ENCODE results near the gene SLC7A14. TPM values are rescaled to one million over a fixed set of nuclear protein-coding genes. Genes with fewer than 3 reads are reported as not detected.

The SLC7A14 gene
- total RNA-seq, 1 donor from 2014 or later = not detected

DNA sequence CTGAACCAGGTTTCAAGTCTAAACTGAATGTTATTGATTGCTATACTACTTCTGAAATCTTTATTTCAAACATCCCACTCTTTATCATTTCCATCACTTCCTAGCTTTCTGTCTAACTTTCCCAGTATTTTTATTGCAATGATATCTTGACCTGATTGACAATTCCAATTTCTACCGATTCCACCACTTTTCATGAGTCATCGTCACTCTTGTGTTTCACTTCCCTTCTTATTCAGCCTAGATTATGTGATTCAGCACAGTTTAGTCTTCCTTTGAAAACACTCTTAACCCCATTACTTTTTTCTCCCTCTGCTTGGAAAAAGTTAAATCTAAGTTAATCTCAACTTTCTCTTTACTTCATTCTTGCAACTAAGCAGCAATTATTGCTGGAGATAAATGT lies 62.6 kb downstream of the SLC7A14 start:
- DNase-seq (no peak), ATAC-seq (ENCODE audit: low read depth) (no peak)
- no peaks in the 10 kb centered on the region for H3K36me3 Mint-ChIP-seq (ENCODE audit: low read depth)
- TF ChIP-seq, protein P1, sequence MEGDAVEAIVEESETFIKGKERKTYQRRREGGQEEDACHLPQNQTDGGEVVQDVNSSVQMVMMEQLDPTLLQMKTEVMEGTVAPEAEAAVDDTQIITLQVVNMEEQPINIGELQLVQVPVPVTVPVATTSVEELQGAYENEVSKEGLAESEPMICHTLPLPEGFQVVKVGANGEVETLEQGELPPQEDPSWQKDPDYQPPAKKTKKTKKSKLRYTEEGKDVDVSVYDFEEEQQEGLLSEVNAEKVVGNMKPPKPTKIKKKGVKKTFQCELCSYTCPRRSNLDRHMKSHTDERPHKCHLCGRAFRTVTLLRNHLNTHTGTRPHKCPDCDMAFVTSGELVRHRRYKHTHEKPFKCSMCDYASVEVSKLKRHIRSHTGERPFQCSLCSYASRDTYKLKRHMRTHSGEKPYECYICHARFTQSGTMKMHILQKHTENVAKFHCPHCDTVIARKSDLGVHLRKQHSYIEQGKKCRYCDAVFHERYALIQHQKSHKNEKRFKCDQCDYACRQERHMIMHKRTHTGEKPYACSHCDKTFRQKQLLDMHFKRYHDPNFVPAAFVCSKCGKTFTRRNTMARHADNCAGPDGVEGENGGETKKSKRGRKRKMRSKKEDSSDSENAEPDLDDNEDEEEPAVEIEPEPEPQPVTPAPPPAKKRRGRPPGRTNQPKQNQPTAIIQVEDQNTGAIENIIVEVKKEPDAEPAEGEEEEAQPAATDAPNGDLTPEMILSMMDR (IDR thresholded peaks at IDR 0.05) = no peak
- H3K27ac Mint-ChIP-seq = no peak overlapping the region
- peaks cover 4% of the 10 kb centered on the region for H3K27me3 Mint-ChIP-seq
- CTCF ChIA-PET = no interaction called here
- peaks cover 2% of the 10 kb centered on the region for H3K9me3 Mint-ChIP-seq
- no peak overlapping the region for H3K4me3 Mint-ChIP-seq
- intact Hi-C loops (cut with micrococcal nuclease) = no loop called here
- no peaks in the 10 kb centered on the region for H3K4me1 Mint-ChIP-seq
- POLR2A ChIA-PET = no interaction called here

DNA sequence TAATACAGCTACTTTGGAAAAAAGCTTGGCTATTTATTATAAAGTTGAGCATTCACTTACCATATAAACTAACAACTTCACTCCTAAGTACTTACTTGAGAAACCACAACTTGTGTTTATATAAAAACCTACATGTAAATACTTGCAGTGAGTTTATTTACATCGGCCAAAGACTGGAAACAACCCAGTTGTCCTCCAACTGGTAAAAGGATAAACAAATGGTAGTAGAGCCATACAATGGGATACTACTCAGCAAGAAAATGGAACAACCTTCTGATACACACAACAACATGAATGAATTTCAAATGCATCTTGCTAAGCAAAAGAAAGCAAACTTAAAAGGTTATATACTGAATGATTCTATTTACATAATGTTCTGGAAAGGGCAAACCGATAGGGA lies 63.7 kb downstream of the SLC7A14 start:
- ATAC-seq (ENCODE audit: low read depth) = no peak
- POLR2A ChIA-PET = no interaction called here
- TF ChIP-seq, protein P1 (IDR thresholded peaks at IDR 0.05) = no peak
- DNase-seq = no peak
- H3K4me3 Mint-ChIP-seq = no peak overlapping the region
- H3K4me1 Mint-ChIP-seq = no peaks in the 10 kb centered on the region
- CTCF ChIA-PET = no interaction called here
- peaks cover 2% of the 10 kb centered on the region for H3K9me3 Mint-ChIP-seq
- H3K27ac Mint-ChIP-seq = no peak overlapping the region
- intact Hi-C loops (cut with micrococcal nuclease) = no loop called here
- peaks cover 7% of the 10 kb centered on the region for H3K27me3 Mint-ChIP-seq
- no peaks in the 10 kb centered on the region for H3K36me3 Mint-ChIP-seq (ENCODE audit: low read depth)

DNA sequence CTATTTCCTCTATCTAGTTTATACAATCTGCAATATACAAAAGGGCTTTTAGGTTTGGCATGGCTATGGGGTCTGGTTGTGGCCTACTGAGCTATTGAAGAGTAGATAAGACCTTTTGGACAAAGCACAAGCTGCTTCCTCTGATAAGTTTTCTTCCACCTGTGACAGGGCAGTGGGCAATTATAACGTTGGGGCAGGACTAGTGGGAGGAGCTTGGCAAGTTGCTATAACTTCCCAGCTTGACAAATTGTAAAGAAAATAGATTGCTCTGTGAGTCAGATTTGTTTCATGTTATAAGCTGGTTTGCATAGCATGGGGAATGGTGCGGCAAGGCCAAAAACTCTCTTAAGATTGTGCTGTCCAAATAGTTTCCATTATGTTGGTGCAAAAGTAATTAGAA lies 64.9 kb downstream of the SLC7A14 start:
- ChIA-PET POLR2A (no interaction called here), CTCF (no interaction called here)
- Mint-ChIP-seq H3K36me3 (ENCODE audit: low read depth) (no peaks in the 10 kb centered on the region), H3K9me3 (peaks cover 2% of the 10 kb centered on the region), H3K4me3 (no peak overlapping the region), H3K27me3 (peaks cover 7% of the 10 kb centered on the region), H3K4me1 (no peaks in the 10 kb centered on the region), H3K27ac (no peak overlapping the region)
- no peak for DNase-seq
- no peak for ATAC-seq (ENCODE audit: low read depth)
- intact Hi-C loops (cut with micrococcal nuclease) = no loop called here
- TF ChIP-seq, protein P1 (IDR thresholded peaks at IDR 0.05) = no peak

DNA sequence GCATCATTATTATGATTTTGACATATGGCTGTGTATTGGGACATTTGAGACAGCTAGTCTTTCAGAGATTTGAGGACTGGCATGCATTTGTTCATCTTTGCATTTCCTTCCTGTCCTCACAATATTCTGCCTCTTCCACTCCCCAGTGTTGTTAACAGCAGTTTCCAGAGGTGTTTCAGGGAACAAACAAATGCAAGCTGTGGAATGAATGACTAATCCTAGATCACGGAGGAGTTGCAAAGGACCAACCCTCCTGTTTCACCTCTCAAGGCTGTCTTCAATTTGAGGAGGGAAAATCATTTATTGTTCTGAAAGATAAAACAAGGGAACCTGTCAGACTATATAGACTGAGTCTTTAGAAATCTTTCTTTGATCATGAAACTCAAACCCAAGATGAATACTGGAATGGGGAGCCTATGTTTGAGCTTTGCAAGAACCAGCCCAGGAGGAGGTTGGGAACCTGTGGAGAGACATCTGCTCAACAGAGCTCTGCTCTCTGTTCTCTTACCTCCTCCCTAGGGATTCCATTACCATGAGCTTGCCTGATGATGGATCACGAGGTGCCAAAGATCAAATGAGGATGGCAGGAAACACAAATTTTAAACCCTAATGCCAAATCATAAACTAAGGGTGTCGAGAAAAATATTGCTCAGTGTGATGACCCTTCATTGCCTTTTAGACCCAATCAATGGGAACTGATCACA lies 68.5 kb downstream of the SLC7A14 start:
- intact Hi-C loops (cut with micrococcal nuclease) = no loop called here
- ChIA-PET CTCF (no interaction called here), POLR2A (no interaction called here)
- TF ChIP-seq, protein P1 (IDR thresholded peaks at IDR 0.05) = no peak
- DNase-seq = no peak
- Mint-ChIP-seq H3K27ac (no peak overlapping the region), H3K36me3 (ENCODE audit: low read depth) (no peaks in the 10 kb centered on the region), H3K9me3 (no peaks in the 10 kb centered on the region), H3K4me3 (no peak overlapping the region), H3K4me1 (no peaks in the 10 kb centered on the region), H3K27me3 (peaks cover 12% of the 10 kb centered on the region)
- ATAC-seq (ENCODE audit: low read depth) = no peak

DNA sequence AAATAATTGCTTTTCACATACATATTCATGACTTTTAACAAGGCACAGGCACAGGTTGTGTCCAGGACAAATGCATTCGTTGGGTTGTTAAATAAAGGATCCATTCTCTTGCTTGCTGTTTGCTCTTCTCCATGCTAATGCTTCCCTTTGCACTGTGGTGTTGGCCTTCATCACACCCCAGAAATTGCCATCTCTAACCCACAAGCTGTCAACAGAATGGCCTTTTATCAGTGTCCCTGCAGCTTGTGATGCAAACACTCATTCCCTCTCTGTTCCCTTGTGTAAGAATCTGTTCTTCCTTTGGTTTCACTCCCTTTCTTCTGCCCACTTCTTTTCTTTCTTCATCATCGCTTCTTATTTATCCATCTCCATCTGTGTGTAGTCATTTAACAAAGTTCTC lies 72.2 kb downstream of the SLC7A14 start:
- POLR2A ChIA-PET = no interaction called here

More for the DNA sequence above, 72.2 kb downstream of the SLC7A14 start:
- no peaks in the 10 kb centered on the region for H3K9me3 Mint-ChIP-seq
- intact Hi-C loops (cut with micrococcal nuclease) = no loop called here
- peaks cover 24% of the 10 kb centered on the region for H3K27me3 Mint-ChIP-seq
- ATAC-seq (ENCODE audit: low read depth) = no peak
- CTCF ChIA-PET = no interaction called here
- TF ChIP-seq, protein P1 (IDR thresholded peaks at IDR 0.05) = no peak
- H3K4me1 Mint-ChIP-seq = no peaks in the 10 kb centered on the region
- no peak overlapping the region for H3K4me3 Mint-ChIP-seq
- no peak overlapping the region for H3K27ac Mint-ChIP-seq
- H3K36me3 Mint-ChIP-seq (ENCODE audit: low read depth) = no peaks in the 10 kb centered on the region
- DNase-seq = no peak

Measured in activated B cell treated with CpG ODN at 0.5 μM for 24 hours (primary cell).